Astrocyte (in vitro differentiated cells and primary cell): Measurements from ENCODE around the gene NXPH3.

Source experiments
- EZH2 ChIP-seq: IDR thresholded peaks from 2 replicates; pipeline ENCODE4 v1.6.1; 2012; ENCODE audit warnings: mild to moderate bottlenecking, low read length, inconsistent platforms; ENCODE audit not compliant: insufficient read depth
- TF ChIP-seq, protein P1 (sequence below): IDR thresholded peaks from 2 replicates; pipeline ENCODE4 v1.5.1; 2011; ENCODE audit warnings: low read depth, mild to moderate bottlenecking, inconsistent platforms, low read length, moderate library complexity; ENCODE audit not compliant: insufficient read depth

DNA sequence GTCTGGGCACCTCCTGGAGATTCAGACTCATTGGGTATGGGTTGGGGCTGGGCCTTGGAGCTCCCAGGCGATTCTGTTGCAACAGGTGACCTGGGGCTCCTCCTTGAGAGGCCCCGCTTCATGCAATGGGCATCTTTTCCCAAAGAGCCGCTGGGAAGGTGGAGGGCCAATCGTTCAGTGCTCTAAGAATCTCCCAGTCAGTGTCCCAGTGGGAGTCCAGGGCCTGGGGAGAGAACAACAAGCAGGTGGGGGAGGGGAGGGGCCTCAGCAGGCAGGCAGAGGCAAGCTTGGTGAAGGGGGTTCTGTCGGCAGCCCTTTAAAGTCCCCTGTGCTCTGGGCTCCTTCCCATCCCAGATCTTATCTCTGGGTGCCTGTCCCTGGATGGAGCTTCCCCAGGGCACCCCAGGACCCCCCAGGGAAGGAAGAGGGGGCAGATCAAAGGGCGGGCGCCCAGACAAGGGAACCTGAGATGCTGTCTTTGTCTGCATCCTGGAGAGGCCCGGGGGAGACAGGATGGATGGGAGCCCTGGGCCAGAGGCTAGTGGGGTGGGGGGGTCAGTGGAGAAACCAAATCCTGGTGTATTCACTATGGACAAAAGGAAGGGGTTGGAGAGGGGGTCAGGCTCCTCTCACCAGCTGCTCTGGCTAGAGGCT is 30.5 kb upstream of the NXPH3 start:
- TF ChIP-seq, protein P1, sequence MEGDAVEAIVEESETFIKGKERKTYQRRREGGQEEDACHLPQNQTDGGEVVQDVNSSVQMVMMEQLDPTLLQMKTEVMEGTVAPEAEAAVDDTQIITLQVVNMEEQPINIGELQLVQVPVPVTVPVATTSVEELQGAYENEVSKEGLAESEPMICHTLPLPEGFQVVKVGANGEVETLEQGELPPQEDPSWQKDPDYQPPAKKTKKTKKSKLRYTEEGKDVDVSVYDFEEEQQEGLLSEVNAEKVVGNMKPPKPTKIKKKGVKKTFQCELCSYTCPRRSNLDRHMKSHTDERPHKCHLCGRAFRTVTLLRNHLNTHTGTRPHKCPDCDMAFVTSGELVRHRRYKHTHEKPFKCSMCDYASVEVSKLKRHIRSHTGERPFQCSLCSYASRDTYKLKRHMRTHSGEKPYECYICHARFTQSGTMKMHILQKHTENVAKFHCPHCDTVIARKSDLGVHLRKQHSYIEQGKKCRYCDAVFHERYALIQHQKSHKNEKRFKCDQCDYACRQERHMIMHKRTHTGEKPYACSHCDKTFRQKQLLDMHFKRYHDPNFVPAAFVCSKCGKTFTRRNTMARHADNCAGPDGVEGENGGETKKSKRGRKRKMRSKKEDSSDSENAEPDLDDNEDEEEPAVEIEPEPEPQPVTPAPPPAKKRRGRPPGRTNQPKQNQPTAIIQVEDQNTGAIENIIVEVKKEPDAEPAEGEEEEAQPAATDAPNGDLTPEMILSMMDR: no peak
- TF ChIP-seq EZH2: no peak
